ENCODE data around the gene BLNK.
A peak's percentile ranks its signal among the peaks of the same experiment; 100 is the strongest.
"Not testable (repeated sequence)": the region's sequence is repeated elsewhere in the genome, so short reads cannot be mapped to it uniquely, and the experiment has no call there.

Gene BLNK

DNA sequence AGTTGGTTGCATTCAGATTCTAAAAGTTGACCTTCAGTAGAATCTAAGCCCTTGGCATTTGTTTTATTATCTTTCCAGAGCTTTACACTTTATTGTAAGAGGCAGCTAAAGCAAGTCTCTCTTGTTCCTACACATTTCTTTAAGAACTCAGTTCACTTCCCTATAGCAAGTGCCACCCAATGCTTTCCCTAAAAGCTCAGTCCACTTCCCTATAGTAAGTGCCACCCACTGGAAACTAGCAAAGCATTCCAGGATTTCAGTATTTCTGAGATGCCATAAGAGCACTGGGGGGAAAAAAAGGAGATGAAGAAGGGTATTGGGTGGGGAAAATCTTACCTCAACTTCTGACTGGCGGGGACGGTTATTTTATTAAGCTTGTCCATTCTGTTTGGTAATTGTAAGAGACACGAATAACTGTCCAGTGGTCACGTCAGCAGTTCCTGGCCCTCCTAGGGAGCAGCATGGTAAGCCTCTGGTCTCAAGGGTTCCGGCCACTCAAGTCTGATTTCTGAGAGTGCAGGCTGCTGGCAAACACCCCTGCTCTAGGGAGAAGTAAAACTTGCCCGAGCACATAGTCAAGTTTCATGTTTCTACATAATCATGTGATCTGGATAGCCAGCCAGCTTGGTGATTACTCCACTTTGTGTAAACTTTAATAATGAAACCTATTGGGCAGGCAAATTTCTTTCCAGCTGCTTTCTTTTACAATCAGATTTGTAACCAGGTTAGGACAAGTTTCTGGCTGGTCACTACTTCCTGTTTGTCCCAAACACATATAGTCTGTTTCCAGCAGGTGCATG lies at the start of gene BLNK:
TSS of gene BLNK (minus strand) at position 554 of the 800 bp plus-strand sequence. CDS start at position 383, 171 bp downstream.
- DNase-seq (ENCODE audit: low read depth): peak; percentile 74

DNA sequence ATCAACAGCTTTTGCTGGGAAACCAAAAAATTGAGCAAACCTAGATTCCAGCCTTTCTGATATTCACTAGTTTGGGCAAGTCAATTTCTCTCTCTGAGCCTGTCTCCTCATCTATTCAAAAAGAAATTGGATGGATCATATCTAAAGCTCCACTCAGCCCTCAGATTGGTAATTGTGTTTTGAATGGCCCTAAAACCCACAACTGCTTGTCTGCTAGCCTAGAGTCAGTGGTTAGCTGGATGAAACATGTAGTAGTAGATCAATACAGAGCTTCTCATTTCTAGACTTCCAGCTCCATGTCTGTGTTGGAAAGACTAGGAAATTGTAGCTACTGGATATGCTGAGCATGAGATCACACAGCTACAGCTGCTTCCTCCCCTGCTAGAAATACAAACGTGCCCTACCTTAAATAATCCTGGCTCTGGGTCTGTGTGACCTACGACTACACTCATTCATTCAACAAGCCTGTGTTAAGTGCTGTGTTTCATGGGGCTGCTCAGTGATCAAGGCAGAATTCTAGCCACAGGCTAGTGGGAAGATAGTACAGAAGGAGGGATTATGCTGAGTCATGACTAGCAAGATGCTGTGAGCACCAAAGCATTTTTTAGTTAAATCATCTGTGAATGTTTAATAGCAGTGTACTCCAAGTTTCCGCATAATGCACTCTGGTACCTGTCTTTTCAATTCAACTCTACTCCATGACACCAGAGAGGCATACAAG lies 48.5 kb upstream of the BLNK start:
- no peak for DNase-seq (ENCODE audit: low read depth)

DNA sequence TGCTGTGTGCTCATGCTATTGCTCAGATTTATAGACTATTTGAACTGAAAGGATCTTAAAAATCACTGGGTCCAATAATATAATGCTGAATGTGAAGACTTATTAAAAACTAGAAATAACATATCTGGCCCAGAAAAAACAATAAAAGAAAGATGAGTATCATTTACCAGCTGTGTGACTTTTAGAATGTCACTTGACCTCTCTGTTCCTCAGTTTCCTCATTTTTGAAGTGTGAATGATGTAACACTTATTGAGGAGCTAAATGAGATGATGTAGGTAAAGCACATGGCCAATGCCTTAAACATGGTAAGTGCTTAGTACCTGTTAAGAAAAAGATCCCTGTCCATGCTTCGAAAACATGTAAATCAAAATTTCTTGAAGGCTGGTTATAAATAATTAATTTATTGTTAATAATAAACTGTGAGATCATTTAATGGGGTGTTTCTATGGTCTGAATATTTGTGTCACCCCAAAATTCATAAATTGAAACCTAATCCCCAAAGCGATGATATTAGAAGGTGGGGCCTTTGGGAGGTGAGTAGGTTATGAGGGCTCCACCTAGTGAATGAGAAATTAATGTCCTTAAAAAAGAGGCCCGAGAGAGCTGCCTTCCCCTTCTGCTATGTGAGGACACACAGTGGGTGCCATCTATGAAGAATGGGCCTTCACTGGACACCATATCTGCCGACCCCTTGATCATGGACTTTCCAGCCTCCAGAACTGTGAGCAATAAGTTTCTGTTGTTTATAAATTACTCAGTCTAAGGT lies 45.9 kb upstream of the BLNK start:
- no peak for DNase-seq (ENCODE audit: low read depth)

DNA sequence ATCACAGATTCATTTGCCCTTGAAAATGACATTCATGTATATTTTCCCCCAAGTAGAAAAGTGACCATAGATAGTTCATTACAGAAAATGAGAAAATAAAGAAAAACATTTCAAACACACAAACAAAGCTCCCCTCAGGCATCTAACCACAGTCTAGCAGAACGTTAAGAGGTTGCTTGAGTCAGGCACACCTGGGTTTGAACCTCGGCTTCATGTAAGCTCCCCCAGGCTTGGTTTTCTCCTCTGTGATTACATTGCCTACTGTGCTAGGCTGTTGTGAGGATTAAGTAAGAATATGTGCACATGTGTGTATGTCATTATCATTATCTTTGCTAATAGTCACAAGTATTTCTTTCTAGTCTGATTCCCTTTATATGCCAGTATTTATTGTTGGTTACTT lies 42.0 kb upstream of the BLNK start:
- DNase-seq (ENCODE audit: low read depth): no peak

DNA sequence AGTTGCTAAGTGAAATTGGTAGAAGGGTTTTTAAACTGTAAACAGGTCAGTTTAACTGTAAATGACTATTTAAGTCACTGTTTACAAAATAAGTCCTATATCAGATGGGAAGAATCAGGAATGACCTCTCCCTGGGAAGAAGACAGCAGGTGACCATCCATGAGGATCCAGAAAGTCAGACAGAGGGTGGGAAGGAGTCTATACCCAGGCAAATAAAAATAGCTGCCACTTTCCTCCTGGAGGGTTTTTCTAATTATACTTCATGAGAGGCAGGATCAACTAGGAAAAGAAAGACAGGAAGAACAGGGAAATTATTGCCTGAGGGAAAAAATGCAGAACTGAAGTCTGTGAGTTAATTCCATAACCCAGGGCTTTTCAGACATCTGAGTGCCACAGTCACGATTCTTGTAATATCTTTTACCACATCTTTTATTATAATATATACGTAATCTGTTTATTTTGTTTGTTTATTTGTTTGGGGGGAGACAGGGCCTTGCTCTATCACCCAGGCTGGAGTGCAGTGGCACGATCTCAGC lies 39.9 kb upstream of the BLNK start:
- DNase-seq (ENCODE audit: low read depth): no peak

DNA sequence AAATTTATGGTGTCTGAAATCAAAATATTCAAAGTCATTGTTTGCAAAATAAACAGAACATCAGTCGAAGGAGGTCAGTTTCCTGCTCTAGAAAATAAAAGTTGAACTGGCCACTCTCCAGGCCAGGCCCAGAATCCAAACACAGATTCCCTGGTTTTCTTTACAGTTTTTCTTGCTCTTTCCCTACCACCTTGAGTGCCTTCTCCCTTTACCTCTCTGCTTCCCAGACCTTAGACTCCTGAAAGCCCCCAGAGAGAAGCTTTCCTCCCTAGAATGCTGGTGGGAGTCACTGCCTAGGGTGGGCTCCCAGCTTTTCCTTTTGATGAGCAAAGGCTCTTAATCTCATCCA lies 38.9 kb upstream of the BLNK start:
- DNase-seq (ENCODE audit: low read depth): no peak

DNA sequence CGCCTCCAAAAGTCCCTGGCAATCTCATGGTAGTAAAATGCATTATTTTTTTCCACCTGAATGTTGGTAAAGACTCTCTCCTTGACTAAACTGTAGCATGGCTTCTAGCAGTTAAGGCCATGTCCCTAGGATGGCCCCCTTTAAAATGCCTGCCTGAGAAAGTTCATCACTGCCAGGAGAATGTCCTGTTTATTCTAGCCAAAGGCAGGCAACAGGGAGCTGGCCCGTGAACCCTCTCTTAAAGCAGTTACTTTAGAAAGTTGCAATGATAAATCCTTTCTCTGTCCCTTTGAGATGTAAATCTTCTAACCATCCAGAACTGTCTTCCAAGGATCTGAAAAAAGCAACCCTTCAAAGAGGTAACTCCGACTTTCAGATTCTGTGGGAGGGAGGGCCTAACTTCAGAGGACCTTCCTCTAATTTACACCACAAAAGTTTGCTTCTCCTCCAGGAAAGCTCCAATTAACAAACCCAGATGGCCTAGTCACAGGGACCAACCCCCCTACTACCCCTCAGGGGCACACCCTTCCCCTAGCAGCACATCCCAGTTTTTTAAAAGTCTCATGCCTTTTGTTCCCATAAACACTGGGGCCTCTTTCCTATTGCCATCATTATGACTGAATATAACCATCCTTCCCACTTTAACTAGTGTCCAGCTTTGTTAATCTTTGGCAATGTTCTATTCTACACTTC lies 38.4 kb upstream of the BLNK start:
- no peak for DNase-seq (ENCODE audit: low read depth)

DNA sequence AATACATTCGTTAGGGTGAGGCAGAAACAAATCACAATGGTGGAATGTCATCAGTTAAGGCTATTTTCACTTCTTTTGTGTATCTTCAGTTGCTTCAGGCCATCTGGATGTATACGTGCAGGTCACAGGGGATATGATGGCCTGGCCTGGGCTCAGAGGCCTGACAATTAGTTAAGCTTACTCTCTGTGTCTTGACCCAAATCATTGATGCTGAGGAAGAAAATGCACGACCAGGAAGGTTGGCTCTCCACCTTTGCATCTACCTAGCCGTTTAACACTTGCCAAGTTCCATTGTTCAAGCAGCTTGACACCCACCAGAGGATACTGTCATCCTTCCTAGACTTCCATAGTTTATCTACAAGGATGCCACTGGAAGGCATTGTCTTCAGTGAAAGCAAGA lies 37.5 kb upstream of the BLNK start:
- DNase-seq (ENCODE audit: low read depth): not testable (repeated sequence)

DNA sequence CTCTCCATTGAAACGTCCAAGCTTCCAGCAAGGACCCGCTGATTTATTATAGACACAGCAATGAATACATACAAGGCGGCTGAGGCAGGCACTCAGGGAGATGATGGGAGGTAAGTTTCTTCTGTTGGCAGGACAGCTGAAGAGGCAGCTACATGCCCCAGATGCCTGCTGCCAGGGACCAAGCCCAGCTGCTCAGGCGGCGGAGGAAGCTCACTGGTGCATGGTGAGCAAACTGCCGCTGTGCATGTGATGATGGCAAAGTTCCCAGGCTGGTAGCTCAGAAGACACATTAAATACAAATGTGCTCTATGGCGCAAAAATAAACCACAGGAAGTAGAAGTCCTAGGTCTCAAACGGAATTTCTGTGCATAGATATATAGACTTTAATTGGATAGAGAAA lies 35.1 kb upstream of the BLNK start:
- DNase-seq (ENCODE audit: low read depth): no peak

DNA sequence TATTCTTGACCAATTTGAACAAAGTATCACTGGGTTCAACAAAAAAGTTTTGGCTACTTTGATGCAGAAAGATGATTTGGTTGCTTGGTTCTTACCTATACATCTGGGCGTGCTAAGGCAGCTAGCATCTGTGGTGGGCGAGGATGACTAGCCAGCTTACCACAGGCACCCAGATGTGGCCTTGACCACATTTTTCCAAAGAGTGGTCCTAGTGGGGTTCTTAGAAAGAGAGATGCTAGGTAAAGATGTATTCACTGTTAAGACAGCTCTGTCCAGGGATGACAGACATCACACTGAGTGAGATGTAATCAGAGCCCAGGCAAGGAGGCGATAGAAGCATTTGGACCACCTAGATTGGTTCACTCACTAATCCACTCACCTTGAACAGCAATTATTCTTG lies 33.6 kb upstream of the BLNK start:
- DNase-seq (ENCODE audit: low read depth): no peak

DNA sequence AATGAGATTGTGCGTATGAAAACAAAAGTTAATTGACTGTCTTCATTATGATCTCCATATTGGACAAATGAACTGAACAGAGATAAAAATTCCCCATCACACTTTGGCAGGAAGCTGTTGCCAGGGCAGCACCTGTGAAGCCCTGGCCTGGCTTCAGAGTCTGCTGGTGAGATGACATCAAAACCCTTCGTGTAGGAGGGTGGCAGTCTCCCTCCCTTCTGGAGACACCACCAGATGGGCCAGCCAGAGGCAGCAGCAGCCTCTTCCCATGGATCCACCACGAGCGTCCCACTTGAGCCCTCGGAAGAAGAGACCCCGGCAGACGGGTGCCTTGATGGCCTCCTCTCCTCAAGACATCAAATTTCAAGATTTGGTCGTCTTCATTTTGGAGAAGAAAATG lies 32.9 kb upstream of the BLNK start, which contains the start of gene DNTT:
TSS of gene DNTT (plus strand) at position 205 of the 400 bp plus-strand sequence. CDS start at position 269, 64 bp downstream.
- DNase-seq (ENCODE audit: low read depth): no peak

DNA sequence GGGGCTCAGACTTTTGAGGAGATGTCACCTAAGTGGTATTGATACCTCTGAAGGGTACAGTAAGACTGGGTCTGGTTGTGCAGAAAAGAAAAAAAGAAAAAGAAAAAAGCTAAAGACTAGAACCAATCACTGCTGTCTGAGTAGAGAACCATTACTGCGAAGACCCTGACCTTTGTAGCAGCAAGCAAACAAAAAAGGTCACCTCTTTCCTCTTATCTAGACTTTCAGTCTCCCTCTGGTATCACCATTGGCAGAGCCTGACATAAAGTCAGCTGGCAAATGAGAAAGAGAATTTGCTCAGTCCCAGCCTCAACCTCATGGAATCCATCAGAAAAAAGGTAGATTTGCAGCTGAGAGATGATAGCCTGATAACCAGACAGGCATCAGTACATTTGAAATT lies 30.2 kb upstream of the BLNK start:
- DNase-seq (ENCODE audit: low read depth): no peak

DNA sequence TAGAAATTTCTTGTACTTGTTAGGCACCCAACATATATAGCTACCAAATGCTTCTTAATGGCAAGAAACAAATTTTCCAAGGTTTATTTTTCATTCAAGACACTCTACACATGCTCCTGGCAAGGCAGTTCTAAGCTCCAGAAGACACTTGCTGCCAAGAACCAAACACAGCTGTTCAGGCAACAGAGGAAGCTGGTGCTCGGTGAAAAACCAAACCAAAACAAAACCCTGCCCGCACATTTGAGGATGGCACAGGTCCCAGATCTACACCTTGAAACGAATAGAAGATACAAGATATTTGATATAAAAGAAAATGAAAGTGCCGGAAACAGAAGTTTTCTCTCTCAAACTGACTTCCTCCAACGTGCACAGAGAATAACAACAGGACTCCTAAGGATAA lies 28.0 kb upstream of the BLNK start:
- DNase-seq (ENCODE audit: low read depth): no peak

DNA sequence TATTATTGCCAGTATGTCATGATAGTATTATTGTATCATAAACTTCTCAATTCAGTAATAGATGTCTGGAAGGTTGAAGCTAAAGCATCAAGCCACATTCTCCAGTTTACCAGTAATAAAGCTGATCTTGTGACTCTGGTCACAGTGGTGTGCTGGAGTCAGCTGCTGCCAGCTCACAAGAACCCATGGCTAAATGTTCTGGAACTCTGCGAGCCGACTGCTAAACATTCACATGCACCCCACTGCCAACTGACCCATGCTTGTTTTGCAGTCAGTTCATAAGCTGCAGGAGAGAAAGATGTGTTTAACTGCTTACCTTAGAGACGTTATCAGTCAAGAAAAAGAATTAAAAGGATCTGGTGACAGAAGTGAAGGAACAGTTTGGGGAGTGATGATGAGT lies 27.0 kb upstream of the BLNK start:
- no peak for DNase-seq (ENCODE audit: low read depth)

DNA sequence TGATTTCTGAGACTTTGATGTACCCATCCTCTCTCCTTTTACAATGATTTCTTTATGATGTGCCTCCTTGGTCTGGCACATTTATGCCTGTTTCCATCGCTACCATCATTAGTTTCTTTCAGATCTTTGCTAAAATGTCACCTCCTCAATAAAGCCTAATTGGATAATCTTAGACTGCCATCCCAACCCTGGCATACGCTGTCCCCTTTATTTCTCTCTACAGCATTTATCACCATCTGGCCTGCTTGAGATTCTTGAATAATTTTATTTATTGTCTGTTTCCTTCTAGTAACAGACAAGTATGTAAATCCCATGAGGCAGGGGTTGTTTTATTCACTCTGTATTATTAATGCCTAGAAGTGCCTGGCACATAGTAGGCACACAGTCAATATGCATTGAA lies 26.1 kb upstream of the BLNK start:
- DNase-seq (ENCODE audit: low read depth): no peak

DNA sequence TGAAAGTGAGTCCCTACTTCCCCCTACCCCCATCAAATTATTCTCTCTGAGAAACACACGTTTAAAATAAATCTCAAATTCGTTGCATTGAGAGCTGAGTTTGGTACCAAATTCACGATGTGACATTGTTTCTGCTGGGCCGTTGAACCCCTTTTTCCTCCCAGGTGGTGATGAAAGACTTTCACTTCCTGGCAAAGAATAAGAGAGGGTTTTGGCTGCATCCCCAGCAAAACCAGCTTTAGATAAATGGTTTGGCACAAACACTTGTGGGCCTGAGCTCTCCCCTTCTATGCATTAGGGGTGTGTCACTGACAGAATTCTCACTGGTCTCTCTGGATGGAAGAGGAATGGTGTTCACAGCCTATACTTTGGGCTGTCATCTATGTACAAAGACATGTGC lies 24.1 kb upstream of the BLNK start:
- DNase-seq (ENCODE audit: low read depth): no peak

DNA sequence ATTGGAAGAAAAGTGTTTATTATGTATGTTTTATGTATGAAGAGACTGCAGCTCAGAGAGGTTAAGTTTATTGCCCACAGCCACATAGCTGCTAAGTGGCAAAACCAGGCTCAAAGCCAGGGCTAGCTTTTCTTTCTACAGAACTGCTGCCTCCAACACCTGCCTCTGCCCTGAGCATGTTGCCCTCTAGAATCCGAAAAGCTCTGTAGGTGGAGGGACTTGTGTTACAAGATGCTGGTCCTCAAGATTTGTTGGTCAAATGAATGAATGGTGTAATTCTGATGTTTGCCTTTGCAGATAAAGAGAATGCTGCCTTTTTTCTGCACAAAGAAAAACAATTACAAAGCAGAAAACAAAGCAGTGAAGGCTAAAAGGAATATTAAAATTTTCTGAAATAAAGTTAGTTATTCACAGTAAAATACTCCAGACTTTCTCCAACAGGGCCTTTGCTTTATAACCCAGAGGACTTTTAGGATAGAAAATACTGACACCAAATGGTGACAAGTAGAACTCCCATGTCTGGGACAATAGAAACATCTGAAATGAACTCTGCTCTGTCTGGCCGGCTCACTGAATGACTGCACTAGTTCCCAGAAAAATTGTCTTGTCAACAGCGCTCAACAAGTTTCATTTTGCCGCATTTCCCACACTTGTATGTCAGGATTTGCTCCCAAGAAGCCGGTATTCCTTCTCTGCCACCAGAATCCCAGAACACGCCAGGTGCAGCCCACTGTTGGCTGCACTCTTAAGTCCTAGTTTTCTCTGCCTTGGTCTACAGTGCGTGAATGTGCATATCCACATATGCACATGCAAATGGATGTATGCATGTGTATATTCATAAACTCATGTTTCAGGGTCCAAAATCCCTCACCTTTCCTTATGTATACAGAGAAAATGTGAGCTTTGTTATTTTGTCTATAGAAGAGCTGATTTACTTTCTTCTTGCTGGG lies 21.9 kb upstream of the BLNK start:
- DNase-seq (ENCODE audit: low read depth): peak; percentile 51

DNA sequence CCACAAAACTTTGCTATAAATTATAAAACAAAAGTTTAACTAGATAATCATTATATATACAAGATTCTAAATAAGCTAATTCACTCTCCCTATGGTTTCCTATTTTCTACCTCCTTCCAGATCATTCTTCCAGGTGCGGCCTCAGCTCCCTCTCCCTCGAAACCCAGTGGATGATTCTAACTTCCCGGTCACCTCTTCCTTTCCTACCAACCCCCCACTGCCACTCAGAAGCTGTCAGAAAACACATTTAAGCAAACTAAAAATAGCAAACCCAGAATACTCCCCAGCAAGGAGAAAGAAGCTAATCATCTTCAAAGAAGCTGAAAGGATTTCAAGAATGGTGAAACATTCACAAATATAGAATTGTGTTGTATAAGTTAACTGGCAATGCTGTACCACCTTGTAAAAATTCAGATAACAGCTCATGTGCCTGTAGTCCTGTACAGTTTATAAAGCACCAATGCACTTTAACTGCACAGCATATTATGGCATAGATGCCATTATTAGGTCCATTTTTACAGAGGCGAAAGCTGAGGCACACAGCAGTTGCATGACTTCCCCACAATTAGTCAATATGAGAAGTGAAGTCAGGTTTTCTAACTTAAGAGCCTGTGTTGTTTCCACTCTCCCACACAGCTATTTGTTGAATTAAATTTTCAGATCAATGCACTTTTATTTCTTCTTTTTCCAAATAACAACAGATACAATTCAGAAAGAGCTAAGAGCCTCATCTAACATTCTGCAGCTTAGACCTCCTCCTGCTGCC lies 19.2 kb upstream of the BLNK start:
- DNase-seq (ENCODE audit: low read depth): no peak

DNA sequence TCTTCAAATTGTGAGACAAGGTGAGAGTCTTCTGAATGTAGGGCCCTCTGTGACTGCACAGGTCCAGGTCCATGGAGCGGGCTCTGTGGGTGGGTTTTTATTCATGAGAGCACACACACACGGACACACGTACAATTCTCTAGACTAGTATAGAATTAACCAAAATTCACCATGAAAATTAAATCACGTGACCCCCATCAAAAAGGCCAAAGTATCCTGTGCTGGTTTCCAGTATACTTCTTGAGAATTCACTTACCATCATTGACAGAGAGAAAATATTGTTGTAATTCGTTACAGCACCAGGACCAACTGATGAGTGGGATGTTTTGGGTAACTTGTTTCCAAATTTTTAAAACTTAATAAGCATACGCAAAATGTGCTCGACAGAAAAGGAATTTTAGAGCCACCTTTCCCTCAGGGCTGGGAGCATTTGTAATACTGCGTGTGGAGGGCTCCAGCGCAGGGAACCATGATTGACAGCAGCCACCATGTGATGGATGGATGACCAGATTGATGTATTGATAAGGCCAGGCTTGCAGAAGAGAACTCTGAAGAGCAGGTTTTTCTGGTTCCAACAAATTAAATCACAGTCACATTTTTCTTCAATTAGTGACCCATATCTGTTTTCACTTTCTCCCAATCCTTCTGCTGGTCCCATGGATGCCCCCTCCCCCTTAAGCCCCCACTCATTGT lies 18.0 kb upstream of the BLNK start:
- no peak for DNase-seq (ENCODE audit: low read depth)
